Midbrain (tissue), 1 donor: ENCODE results near the gene GPR142.

Experiments
- DNase-seq: peaks from one replicate; lab custom pipeline; 2025; lab: John Stamatoyannopoulos, UW

Gene GPR142

GRCh38 chr17:74369665-74370490 lies 2.6 kb downstream of the GPR142 start:
- DNase-seq = no peak

GRCh38 chr17:74371653-74372147 lies 4.4 kb downstream of the GPR142 start:
- DNase-seq = no peak

- no peak for DNase-seq
Measured at GRCh38 chr17:74372426-74372825, 5.1 kb downstream of the GPR142 start.

GRCh38 chr17:74373838-74374606 lies 6.7 kb downstream of the GPR142 start:
- peak; percentile 85 for DNase-seq

GRCh38 chr17:74374858-74375257 lies 7.6 kb downstream of the GPR142 start:
- no peak for DNase-seq

GRCh38 chr17:74379495-74380085 lies 12.3 kb downstream of the GPR142 start:
- DNase-seq = peak; percentile 85

GRCh38 chr17:74380086-74380958 lies 13.0 kb downstream of the GPR142 start:
- no peak for DNase-seq

GRCh38 chr17:74380959-74381808 lies 13.9 kb downstream of the GPR142 start:
- DNase-seq = no peak

GRCh38 chr17:74383141-74383540 lies 15.8 kb downstream of the GPR142 start:
- no peak for DNase-seq

- no peak for DNase-seq
Measured at GRCh38 chr17:74385201-74385600, 17.9 kb downstream of the GPR142 start.

GRCh38 chr17:74386386-74386785 lies 19.1 kb downstream of the GPR142 start:
- no peak for DNase-seq

- no peak for DNase-seq
Measured at GRCh38 chr17:74387365-74388218, 20.3 kb downstream of the GPR142 start.

GRCh38 chr17:74389084-74389753 lies 21.9 kb downstream of the GPR142 start:
- no peak for DNase-seq

- DNase-seq = no peak
Measured at GRCh38 chr17:74389937-74390679, 22.8 kb downstream of the GPR142 start.

GRCh38 chr17:74390680-74391653 lies 23.7 kb downstream of the GPR142 start:
- DNase-seq = no peak

- no peak for DNase-seq
Measured at GRCh38 chr17:74391771-74392170, 24.5 kb downstream of the GPR142 start.

GRCh38 chr17:74392848-74393247 lies 25.5 kb downstream of the GPR142 start:
- no peak for DNase-seq
